ENCODE measurements around the gene EPHB1.

The EPHB1 gene

GRCh38 chr3:135235541-135235940 lies 440.5 kb downstream of the EPHB1 start:
- no peak for DNase-seq

- no peak for DNase-seq
Observed at GRCh38 chr3:135237371-135238143, 442.5 kb downstream of the EPHB1 start.

DNA sequence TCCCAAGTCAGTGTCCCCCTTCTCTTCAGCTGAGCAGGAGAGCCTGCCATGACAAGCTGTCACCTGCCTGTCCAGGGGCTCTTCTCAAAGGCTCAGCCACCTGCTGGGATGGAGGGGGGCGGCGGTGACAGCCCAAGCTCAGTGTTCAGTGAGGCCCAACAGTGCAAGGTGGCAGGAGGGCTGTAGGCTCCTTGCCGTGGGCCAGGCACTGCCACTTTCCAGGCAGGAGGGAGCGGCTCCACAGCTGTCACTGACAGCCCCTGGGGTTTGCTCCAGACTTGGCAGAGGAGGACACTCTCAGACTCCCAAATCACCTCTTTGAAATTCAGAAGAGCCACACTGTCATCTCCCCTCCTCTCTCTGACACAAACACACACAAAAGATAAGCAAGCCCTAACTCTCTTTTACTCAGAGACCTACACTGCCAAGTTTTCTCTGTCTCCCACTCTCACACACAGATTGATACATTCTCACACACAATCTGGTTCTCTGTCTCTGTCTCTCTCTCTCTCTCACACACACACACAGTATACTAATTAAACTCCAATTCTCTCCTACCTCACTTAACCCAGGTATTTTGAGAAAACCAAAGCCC lies 443.3 kb downstream of the EPHB1 start:
- DNase-seq: no peak

DNA sequence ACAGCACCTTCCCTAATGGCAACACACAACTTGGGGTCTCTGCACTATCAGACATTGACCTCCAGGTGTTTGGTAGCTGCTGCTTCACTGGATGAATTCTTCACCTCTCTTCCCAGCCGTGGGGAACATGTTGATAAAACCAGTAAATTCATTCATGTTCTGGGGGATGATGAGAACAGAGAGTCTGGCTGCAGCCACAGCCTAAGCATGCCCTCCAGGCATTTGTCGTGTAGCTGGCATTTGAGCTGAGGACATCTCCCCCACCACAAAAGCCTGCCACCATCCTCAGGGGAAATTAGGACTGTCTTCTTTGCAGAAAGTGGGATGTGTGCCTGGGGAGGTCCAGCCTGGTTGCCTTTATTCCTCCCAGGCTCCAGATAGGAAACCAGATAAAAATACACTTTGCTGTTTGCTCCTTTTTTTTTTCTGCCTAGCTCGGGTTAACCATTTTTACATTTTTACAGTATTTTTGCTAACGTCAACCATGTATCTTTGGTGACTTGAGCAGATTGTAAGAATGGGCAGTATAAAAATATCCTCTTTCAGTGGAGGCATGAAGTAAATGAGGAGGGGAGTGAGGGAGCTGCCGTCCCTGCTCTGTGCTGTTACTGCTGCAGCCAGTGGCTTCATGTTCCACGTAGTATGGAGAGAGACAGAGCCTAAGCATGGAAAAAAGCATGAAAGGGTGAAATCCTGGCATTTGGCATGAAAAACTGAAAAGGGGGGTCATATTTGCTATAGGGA lies 444.0 kb downstream of the EPHB1 start:
- no peak for DNase-seq

DNA sequence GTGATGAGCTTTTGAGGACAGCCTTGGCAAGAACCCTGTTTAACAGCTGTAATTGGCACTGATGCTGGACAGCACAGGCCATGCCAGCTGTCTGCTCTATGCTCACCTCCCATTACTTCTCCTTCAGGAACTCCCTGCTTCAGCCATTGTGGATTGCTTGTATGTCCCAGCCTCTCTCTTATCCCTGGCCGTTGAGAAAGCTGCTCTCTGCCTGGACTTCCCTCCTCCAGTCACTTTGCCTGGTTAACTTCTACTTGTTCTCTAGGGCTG lies 444.5 kb downstream of the EPHB1 start:
- no peak for DNase-seq

GRCh38 chr3:135240426-135240825 lies 445.4 kb downstream of the EPHB1 start:
- DNase-seq: no peak

DNA sequence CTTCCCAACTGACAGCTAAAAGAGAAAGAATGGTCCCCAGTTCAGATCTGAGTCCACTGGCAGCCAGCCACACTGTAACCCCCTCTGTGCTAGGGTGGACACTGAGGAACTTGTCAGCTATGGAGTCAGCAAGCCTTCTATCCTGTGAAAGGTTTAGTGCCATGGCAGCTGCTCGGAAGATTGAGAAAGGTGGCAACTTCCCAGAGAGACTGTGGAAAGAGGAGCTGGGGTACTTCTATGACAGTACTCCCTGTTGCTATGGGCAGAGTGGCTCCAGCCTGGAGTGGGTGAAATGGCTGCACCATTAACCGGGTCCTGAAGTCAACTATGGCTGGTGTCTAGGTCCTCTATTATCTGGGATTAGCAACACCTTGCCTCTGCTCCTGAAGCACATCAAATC lies 447.2 kb downstream of the EPHB1 start:
- DNase-seq: no peak

- DNase-seq: no peak
Observed at GRCh38 chr3:135243616-135244015, 448.6 kb downstream of the EPHB1 start.

DNA sequence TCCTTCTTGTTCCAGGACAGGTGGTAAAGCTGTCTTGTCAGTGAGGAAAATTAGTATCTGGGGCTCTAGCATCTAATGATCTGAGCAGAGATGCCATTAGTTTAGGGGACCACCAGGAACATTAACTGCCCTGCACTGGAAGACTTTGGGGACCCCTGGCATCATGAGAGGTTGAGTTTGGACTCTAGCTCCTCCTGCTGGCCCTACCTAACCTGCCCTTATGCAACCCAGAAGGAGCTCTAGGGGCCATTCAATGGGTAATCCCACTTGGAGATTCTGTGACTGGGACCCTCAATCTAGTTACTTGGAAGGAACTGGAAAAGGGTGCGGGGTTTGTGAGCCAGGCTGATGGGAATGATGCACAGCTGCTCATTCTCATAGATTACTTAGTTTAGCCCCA lies 451.0 kb downstream of the EPHB1 start:
- DNase-seq: no peak

DNA sequence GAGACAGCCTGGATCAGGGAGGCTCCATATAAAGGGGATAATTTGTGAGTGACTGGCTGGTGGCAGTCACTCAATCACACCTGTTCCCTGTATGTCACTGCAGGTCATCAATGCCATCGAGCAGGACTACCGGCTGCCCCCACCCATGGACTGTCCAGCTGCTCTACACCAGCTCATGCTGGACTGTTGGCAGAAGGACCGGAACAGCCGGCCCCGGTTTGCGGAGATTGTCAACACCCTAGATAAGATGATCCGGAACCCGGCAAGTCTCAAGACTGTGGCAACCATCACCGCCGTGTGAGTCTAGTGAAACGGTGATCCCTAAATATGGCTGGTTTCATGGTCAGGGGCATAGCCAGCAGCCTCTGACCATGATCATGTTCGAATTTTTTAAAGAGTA lies 453.2 kb downstream of the EPHB1 start:
- no peak for DNase-seq

GRCh38 chr3:135249186-135249585 lies 454.1 kb downstream of the EPHB1 start:
- DNase-seq: no peak

DNA sequence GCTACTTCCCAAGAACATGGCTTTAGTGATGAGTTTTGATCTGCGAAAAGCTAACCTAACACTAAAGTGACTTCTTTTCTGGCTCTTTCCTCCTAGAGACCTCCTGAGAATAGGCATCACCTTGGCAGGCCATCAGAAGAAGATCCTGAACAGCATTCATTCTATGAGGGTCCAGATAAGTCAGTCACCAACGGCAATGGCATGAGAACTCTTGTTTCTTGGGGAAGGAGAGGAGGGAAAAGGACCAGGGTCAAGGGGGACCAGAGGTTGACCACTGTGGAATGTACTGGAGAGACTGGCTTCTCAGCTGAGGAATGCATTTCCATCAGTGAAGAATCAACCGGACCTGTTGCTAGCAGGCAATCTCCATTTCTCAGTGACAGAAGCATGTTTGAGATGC lies 463.9 kb downstream of the EPHB1 start:
- no peak for DNase-seq

- DNase-seq: no peak
Observed at GRCh38 chr3:135260025-135260424, 465.0 kb downstream of the EPHB1 start.

- DNase-seq: no peak
Observed at GRCh38 chr3:135261214-135261775, 466.2 kb downstream of the EPHB1 start.

GRCh38 chr3:135261916-135262315 lies 466.9 kb downstream of the EPHB1 start:
- no peak for DNase-seq

DNA sequence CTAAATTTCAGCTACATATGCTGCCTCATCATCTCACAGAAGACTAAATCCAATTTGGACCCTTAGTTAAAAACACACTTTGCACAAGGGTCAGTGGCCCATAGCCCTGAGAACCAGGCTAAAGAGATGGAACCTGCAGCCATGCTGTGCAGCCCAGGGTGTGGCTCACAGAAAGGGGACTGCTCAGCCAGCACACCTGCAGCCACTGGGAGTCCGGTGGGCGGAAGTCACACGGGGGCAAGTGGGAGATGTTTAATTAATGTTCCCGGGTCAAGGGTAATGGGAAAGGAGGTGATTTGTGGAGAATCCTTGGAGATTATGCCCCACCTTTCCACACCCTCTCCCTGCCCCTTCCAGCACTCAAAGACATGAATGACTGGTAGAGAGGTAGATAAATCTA lies 467.4 kb downstream of the EPHB1 start:
- DNase-seq: no peak

DNA sequence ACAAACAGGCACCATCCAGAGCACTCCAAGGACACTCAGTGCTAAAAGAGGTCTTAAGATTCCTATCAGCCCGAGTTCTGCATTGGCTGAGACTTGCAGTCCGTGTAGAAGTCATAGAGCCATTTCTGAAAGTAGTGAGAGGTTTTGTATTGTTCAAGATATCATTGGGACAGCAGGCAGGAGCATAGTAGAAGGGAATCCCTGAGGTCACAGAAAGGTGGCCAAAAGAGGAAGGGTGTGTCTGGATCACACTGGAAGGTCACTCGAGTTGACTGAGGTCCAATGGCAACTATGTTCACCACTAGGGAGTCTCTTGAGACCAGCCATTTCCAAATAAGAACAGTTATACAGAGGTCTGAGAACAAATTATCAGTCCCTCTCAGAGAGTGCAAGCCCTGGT lies 468.3 kb downstream of the EPHB1 start:
- DNase-seq: no peak

- no peak for DNase-seq
Observed at GRCh38 chr3:135267487-135267886, 472.4 kb downstream of the EPHB1 start.

DNA sequence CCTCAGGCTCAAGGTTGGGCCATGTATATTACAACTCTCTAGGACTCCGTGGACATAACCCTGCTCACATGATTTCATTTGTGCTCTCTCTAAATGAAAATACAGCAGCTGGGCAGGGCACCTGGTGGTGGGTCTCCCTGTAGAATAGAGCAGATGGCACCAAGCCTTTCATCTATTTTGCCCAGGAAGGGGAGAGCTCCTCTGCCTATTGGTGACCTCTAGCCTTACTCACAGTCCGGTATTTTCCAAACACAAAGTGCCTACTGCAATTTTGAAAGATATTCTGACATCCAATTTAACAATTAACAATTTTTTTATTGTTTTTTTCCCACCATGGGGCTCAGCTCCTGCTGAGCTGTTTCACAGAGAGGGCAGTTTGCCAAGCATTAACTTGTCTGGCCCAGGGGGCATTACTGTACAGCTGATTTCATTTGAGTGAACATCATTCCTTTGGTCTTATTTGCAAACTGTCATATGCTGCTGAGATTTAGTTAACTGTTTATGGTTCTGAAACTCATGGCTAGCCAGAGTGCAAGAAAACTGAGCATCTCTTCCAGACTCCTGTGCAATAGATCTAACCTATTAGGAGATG lies 474.0 kb downstream of the EPHB1 start:
- no peak for DNase-seq

- no peak for DNase-seq
Observed at GRCh38 chr3:135271177-135272025, 476.3 kb downstream of the EPHB1 start.

DNA sequence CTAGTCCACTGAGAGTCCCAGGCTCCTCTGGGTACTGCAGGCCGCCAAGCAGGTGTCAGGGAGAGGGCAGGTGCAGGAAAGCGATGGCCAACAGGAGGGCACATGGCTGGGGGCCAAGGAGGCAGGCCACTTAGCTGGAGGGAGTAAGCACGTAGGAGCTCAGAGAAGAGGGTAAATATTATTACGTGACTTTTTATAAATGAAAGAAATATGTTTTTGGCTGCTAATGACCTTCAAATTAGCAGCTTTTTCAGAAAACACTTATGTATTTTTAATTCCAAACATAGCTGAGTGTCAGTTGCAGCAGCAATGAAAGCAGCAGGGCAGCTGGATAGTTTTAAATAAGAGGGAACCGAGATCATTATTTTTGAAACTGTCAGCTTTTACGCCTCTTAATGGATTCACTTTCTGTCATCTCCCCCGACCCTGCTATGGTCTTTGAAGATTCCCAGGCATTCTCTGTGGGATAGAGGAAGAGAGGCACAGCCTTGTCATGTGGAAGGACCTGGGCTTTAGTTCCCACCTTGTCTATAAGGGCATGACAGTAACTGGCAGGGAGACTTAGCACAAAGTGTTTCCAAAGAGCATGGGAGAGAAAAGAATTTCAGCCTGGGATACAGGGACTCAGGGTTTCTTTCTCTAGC lies 477.1 kb downstream of the EPHB1 start:
- DNase-seq: no peak

DNA sequence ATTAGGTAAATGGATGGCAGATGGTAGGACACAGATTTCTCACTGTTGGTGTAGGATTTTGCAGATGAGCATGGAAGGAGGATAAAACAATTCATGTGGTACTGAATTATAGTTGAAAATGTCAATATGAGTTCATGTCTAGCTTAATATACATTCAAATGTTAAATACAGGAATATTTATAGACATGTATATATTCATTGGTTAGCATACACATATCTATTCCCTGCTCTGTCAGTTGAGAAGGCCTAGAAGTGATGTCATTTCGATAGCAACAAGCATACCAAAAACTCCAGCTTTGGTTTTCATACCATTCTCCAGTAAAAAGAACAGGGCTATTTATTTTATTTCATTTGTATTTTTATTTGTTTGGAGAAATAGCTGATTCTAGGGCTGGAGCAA lies 497.1 kb downstream of the EPHB1 start:
- DNase-seq: no peak

Measured in NK-92 treated with Interleukin-12 subunit alpha and Interleukin-12 subunit beta, amount 100 ng/mL, for 24 hours (cell line).